GM19193 (cell line): ENCODE results near the gene MAK.

Experiments used
- POLR2A ChIP-seq: IDR thresholded peaks from 4 replicates; pipeline ENCODE4 v1.6.1; 2011; ENCODE audit not compliant: insufficient read depth, insufficient read length; ENCODE audit errors: extremely low read depth

The MAK gene

GRCh38 chr6:10801224-10801848, 37.0 kb downstream of the MAK start:
- TF ChIP-seq POLR2A: no peak

DNA sequence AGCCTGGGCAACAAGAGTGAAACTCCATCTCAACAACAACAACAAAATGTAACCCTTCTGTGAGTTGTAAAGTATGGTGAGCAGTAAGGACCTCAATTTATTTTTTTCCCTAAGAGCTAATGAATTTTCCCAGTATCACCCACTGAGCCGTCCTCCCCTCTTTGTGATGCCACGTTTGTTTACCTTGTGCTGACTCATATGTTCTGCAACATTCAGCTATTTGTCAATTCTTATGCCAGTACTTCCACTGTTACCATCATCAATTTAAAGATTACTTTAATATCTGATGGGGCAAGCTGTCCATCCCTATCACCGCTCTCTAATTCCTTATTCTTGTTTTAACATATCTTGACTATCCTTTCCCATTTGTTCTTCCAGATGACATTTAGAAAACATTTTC, 37.5 kb downstream of the MAK start:
- TF ChIP-seq POLR2A: no peak

GRCh38 chr6:10794239-10794638, 44.1 kb downstream of the MAK start:
- no peak for TF ChIP-seq POLR2A

- no peak for TF ChIP-seq POLR2A
Measured at GRCh38 chr6:10793695-10794094, 44.6 kb downstream of the MAK start.

- no peak for TF ChIP-seq POLR2A
Measured at GRCh38 chr6:10793035-10793434, 45.3 kb downstream of the MAK start.

- no peak for TF ChIP-seq POLR2A
Measured at GRCh38 chr6:10792101-10792500, 46.2 kb downstream of the MAK start.

- no peak for TF ChIP-seq POLR2A
Measured at GRCh38 chr6:10791673-10792072, 46.7 kb downstream of the MAK start.

GRCh38 chr6:10779076-10779475, 59.3 kb downstream of the MAK start:
- no peak for TF ChIP-seq POLR2A

DNA sequence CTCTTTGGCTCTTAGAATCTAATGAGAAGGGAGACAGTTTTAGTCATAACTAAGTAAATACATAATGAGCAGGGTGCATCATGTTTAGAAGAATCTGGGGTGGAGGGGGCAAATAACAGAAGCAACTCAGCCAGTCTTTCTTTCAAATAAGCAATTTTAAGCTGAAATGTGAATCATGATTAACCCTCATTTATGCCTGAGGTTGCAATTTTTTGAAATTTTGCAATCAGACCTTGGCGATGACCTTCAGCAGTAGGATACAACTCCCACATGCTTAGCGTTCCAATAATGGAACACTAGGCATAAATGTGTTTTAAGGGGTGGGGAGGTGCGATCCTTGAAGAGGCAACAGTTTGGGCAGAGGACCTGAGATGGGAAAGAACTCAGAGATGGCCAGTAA, 60.1 kb downstream of the MAK start:
- TF ChIP-seq POLR2A: no peak

DNA sequence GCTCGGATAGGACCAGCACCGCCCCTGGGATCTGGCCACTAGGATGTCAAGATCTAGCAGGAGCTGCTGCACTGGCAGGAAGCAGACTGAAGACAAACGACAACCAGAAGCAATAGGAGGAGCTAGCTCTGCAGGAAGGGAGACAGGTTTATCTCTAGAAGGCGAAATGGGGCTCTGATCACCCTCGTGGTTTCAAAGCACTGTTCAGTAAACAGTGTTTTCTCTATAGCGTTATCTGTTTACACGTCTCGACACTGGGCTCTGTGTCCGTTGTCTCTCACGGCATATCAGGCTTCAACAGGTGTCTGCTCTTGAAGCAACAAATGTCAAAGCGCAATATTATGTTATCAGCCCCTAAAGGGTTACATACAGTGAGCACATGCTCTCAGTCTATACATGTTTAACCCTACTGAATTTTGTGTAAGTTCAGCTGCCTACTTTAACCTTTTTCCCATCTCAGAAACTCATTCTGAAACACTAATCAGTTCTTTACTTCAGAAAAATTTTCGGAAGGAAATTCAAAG, 66.9 kb downstream of the MAK start:
- no peak for TF ChIP-seq POLR2A

GRCh38 chr6:10769419-10769818, 68.9 kb downstream of the MAK start:
- TF ChIP-seq POLR2A: no peak

DNA sequence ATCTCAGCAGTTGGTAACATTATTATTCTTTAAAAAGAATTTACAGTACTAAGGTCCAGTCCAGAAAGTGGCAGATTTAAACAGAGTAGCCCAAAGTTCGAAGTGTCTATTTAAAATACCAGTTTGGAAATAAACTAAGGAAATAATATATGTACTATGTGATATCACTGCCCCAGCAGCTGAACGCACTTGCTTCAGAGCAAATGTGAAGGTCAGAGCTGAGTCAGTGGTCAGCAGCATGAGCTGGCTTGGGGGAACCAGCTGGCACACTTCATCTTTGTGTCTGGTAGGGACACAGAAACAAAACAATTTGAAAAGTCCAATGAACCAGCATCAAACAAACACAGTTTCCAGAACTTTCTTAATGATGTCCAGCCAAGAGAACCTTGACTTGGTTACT, 75.3 kb downstream of the MAK start:
- no peak for TF ChIP-seq POLR2A

GRCh38 chr6:10759884-10760329, 78.4 kb downstream of the MAK start:
- no peak for TF ChIP-seq POLR2A

GRCh38 chr6:10759312-10759839, 79.0 kb downstream of the MAK start:
- no peak for TF ChIP-seq POLR2A

GRCh38 chr6:10756085-10756484, 82.3 kb downstream of the MAK start:
- no peak for TF ChIP-seq POLR2A

DNA sequence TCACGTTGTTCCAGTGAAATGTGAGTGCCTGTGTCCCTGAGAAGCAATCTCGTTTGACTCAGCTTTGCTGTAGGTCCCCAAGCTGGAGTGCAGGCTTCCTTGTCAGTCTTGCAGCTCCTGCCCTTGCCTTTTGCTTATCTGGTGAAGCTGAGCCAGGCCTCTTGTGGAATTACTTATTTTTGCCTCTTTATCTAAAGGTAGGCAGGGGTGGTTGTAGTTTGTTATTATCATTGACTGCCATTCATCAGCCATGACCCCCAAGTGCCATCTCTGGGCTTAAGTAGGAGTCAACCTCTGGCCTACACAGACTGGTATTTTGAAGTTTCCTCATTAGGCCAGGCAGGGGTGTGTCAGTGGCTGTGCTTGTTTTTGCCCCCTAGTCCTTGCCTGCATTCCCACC, 88.6 kb downstream of the MAK start:
- TF ChIP-seq POLR2A: no peak
